Loucy (cell line): ENCODE data around the gene MGAT4C.

Experiments used
- EZH2phosphoT487 ChIP-seq: fragments of 200-600 bp; IDR thresholded peaks from 2 replicates; pipeline ENCODE4 v1.6.1; 2018; ENCODE audit warnings: antibody characterized with exemption, mild to moderate bottlenecking, moderate library complexity, borderline replicate concordance
- TF ChIP-seq, protein P1 (sequence below): fragments of 200-600 bp; sonication (generic); conservative IDR thresholded peaks from 2 replicates; pipeline ENCODE4 v1.5.1; 2014; ENCODE audit warnings: mild to moderate bottlenecking, antibody characterized with exemption, low read length

DNA sequence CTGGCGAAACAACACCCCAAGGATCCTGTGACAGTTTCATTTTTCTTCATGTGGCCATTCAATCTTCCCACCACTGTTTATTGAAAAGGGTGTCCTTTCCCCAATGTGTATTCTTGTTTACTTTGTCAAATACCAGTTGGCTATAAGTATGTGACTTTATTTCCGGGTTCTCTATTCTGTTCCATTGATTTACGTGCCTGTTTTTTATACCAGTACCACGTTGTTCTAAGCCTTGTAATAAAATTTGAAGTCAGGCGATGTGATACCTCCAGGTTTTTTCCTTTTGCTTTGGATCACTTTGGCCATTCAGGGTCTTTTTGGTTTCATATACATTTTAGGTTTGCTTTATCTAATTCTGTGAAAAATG lies 9.1 kb upstream of the MGAT4C start:
- TF ChIP-seq, protein P1, sequence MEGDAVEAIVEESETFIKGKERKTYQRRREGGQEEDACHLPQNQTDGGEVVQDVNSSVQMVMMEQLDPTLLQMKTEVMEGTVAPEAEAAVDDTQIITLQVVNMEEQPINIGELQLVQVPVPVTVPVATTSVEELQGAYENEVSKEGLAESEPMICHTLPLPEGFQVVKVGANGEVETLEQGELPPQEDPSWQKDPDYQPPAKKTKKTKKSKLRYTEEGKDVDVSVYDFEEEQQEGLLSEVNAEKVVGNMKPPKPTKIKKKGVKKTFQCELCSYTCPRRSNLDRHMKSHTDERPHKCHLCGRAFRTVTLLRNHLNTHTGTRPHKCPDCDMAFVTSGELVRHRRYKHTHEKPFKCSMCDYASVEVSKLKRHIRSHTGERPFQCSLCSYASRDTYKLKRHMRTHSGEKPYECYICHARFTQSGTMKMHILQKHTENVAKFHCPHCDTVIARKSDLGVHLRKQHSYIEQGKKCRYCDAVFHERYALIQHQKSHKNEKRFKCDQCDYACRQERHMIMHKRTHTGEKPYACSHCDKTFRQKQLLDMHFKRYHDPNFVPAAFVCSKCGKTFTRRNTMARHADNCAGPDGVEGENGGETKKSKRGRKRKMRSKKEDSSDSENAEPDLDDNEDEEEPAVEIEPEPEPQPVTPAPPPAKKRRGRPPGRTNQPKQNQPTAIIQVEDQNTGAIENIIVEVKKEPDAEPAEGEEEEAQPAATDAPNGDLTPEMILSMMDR, result no peak
- TF ChIP-seq EZH2phosphoT487, result no peak
